ENCODE measurements around the gene SCAMP2.

DNA sequence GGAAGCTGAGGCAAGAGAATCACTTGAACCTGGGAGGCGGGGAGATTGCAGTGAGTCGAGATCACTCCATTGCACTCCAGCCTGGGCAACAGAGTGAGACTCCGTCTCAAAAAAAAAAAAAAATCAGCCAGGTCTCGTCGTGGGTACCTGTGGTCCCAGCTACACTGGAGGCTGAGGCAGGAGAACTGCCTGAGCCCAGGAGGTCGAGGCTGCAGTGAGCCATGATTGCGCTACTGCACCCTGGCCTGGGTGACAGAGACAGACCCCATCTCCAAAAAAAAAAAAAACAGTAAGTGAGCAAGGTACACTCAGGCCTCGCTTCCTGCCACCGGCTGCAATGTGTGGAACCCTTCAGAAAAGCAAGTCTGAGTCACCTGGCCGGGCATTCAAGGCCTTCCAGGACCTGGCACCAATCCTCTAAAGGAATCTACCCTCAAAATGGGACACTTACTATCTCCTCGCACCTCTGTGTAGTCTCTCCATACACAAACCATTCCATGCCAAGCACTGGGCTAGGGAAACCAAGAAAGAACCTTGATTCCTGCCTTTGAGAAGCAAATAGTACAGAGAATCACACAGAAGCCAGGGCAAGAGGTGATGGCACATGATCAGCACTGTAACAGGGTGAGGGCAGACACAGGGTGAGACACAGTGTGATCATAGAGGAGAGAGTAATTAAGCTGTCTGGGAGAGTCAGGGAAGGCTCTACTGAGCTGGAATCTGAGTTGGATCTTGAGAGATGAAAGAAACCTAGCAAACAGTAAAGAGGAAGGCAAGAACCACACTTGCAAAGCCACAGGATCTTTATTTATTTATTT, 9.7 kb downstream of the SCAMP2 start:
- TF ChIP-seq, protein P1, sequence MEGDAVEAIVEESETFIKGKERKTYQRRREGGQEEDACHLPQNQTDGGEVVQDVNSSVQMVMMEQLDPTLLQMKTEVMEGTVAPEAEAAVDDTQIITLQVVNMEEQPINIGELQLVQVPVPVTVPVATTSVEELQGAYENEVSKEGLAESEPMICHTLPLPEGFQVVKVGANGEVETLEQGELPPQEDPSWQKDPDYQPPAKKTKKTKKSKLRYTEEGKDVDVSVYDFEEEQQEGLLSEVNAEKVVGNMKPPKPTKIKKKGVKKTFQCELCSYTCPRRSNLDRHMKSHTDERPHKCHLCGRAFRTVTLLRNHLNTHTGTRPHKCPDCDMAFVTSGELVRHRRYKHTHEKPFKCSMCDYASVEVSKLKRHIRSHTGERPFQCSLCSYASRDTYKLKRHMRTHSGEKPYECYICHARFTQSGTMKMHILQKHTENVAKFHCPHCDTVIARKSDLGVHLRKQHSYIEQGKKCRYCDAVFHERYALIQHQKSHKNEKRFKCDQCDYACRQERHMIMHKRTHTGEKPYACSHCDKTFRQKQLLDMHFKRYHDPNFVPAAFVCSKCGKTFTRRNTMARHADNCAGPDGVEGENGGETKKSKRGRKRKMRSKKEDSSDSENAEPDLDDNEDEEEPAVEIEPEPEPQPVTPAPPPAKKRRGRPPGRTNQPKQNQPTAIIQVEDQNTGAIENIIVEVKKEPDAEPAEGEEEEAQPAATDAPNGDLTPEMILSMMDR (IDR thresholded peaks at IDR 0.05; ENCODE audit: low read depth, low read length) = no peak
- no peak for TF ChIP-seq POLR2A (IDR thresholded peaks at IDR 0.05; ENCODE audit: extremely low read depth, insufficient read length)
